ENCODE measurements around the gene GBX1.

DNA sequence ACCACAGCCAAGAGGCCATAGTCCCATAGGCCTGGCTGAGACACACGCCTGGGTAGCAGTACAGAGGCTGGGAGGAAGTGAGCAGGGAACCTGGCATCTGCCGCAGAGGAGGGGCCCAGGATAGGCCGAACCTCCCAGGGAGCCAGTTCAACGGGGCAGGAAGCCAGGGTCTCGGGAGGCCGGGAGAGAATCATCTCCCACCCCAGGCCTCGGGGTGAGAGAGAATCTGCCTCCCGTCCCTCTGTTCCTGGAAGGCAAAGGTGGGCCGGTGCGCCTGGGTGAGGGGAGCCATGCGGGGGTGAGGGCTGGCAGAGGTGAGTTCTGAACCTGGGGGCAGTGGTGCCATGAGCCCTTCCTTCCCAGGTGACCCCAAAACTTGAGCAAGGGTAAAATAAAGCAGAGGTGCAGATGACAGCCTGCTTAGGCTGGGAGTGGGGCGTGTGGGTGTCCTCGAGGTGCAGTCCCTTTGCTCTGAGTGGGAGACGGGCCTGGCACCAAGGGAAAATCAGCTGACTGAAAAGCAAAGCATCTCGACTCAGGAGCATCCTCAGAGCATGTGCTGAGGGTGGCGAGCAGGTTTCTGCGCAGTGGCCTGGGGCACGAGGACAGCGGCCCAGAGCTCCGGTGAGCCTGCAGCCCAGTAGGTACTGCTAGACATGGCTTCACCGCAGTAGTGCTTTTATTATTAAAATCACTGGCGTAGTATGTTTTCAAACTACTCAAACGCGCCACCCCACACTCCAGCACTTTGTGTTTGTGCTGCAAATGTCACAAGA lies 65.7 kb downstream of the GBX1 start:
- TF ChIP-seq SMC3 (IDR thresholded peaks at IDR 0.05; ENCODE audit: low read depth, low read length) (no peak), POLR2A (IDR thresholded peaks at IDR 0.05; ENCODE audit: low read depth, low read length) (no peak), MAZ (IDR thresholded peaks at IDR 0.05; ENCODE audit: borderline replicate concordance, low read depth, low read length) (no peak), CEBPB (IDR thresholded peaks at IDR 0.05; ENCODE audit: low read depth, low read length) (no peak), BHLHE40 (IDR thresholded peaks at IDR 0.05; ENCODE audit: low read depth, low read length) (no peak), MXI1 (IDR thresholded peaks at IDR 0.05; ENCODE audit: borderline replicate concordance, low read depth, low read length) (no peak)
- TF ChIP-seq, protein P1, sequence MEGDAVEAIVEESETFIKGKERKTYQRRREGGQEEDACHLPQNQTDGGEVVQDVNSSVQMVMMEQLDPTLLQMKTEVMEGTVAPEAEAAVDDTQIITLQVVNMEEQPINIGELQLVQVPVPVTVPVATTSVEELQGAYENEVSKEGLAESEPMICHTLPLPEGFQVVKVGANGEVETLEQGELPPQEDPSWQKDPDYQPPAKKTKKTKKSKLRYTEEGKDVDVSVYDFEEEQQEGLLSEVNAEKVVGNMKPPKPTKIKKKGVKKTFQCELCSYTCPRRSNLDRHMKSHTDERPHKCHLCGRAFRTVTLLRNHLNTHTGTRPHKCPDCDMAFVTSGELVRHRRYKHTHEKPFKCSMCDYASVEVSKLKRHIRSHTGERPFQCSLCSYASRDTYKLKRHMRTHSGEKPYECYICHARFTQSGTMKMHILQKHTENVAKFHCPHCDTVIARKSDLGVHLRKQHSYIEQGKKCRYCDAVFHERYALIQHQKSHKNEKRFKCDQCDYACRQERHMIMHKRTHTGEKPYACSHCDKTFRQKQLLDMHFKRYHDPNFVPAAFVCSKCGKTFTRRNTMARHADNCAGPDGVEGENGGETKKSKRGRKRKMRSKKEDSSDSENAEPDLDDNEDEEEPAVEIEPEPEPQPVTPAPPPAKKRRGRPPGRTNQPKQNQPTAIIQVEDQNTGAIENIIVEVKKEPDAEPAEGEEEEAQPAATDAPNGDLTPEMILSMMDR (conservative IDR thresholded peaks at IDR 0.05; ENCODE audit: low read depth, low read length), result no peak
- TF ChIP-seq, protein P2, sequence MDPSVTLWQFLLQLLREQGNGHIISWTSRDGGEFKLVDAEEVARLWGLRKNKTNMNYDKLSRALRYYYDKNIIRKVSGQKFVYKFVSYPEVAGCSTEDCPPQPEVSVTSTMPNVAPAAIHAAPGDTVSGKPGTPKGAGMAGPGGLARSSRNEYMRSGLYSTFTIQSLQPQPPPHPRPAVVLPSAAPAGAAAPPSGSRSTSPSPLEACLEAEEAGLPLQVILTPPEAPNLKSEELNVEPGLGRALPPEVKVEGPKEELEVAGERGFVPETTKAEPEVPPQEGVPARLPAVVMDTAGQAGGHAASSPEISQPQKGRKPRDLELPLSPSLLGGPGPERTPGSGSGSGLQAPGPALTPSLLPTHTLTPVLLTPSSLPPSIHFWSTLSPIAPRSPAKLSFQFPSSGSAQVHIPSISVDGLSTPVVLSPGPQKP (IDR thresholded peaks at IDR 0.05; ENCODE audit: borderline replicate concordance, low read depth, low read length), result no peak
